GM21447 (cell line): ENCODE measurements around the gene TEX51.

Source experiments
- ATAC-seq: cut with Tn5 transposase; IDR thresholded peaks from one replicate; pipeline ENCODE4 v1.9.1; 2021; ENCODE audit not compliant: unreplicated experiment

Gene TEX51

DNA sequence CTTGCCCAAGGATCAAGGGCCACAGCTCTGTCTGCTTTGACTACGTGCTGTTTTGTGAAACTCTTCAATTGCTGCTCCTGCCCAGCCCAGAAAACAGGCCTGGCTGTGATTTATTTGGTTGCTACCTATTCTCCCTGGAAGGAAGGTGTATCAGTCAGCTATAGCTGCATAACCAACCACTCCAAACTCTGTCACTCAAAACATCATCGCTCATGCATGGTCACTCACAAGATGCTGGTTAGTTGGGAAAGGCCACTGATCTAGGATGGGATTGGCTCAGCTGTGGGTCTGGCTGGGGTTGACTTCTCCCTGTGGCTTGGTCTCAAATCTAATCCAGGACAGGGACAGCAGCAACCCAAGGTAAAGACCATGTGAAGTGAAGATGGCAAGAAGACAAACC lies 14.6 kb downstream of the TEX51 start:
- ATAC-seq = no peak

DNA sequence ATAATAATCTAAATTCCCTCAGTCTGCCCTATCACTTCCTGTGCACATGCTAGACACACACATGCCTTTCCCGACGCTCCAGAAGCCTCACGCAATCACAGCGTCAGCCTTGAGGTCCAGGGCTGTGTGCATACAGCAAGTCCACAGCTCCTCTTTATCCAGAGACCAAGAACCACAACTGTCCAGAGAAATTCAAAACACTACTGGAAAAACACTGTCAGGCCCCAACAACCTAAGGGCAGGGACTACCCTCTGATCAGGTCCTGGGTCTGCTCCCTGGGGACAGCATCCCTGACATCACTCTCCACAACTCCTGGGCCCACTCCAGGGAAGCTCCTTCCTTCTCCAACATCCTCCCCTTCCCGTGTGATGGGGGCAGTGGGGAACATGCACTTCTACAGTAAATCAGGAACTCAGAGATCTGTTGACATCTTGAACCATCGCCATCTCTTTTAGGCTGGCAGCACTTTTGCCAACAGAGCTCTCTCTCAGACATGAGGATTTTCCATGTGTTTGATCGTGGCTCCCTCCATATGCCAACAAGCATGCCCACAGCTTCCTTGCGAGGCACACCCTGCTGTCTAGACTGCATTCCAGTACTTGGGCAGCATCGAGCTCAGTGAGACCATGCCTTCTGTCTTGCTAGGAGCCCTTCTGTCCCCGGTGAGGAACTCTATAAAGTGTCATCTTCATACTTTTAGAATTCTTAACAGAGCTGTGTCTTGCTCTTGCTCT lies 15.4 kb downstream of the TEX51 start:
- no peak for ATAC-seq

DNA sequence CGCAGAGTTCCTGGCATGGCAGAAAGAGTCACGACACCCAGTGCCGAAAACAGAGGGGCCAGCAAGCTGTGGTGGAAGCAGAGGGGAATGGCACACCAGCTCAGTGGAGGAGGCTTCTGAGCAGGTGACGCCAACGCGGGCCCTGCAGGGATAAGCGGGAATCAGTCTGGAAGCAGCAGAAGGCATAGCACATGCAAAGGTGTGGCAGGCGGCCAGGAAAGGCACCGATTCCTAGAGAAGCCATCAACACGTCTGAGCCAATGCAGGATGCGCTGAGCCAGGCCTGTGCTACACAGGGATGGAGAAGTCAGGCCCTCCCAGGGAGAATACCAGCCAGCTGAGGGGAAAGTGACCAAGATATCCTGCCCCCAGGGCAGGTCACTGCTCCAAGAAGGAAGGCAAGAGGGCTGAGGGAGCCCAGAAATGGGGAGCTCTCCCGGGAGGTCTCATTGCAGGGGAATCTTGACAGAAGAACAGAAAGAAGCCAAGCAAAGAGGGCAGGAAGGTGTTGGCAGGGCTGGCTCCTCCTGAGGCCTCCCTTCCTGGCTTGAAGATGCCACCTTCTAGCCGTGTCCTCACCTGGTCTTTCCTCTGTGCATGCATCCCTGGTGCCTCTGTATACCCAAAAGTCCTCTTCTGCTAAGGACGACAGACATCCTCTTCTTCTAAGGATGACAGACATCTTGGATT lies 16.3 kb downstream of the TEX51 start:
- ATAC-seq = no peak

DNA sequence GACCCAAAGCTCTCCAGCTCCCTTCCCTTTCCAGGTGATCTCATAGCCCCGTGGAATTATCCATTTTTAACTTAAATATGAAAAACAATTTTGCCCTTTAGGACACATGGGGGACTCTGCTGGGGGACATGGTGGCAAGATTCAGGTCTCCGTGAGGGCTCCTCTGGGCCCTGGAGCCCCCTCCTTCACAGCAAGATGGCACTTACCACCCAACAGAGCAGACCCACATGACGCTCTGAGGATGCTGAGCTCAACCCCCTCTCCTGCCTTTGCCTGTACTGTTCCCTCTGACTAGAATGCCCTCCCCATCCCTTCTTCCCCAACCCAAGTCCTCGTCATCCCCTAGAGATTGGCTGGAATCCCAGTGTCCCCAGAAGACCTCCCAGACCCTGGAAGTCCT lies 17.2 kb downstream of the TEX51 start:
- no peak for ATAC-seq

DNA sequence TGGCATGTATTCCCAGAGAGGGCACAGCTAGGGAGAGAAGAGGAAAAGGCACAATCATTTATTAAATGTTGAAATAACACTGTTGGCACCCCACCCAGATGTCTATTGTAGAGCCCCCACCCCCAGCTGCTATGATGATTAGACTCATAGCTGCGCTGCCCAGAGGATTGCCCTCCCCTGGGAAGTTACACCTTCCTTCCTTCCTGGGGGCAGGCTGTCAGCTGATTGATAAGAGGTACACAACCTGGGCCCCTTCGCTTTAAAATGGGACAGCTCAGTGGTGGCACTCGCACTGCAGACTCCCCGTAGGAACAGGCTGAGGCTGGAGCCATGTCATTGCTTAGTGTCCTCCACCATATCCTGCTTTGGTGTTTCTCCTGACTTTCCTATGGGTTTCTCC lies 18.1 kb downstream of the TEX51 start:
- no peak for ATAC-seq

DNA sequence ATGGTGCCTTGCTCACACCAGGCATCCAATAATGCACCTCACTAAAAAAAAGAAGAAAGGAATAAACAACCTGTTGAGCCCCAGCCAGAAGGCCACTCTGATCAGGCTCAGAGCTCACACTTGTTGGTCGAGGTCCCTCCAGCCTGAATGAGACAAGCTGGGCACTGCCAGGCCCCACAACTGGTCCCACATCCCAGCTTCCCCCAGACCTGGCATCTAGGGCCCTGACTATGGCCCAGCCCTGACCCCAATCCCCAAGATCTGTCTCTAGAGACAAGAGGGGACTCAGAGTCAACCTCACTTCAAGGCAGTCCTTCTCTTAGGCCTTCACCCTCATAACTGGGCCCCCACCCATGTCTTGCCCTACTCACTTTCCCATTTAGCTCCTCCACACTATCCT lies 22.4 kb downstream of the TEX51 start:
- ATAC-seq = no peak

DNA sequence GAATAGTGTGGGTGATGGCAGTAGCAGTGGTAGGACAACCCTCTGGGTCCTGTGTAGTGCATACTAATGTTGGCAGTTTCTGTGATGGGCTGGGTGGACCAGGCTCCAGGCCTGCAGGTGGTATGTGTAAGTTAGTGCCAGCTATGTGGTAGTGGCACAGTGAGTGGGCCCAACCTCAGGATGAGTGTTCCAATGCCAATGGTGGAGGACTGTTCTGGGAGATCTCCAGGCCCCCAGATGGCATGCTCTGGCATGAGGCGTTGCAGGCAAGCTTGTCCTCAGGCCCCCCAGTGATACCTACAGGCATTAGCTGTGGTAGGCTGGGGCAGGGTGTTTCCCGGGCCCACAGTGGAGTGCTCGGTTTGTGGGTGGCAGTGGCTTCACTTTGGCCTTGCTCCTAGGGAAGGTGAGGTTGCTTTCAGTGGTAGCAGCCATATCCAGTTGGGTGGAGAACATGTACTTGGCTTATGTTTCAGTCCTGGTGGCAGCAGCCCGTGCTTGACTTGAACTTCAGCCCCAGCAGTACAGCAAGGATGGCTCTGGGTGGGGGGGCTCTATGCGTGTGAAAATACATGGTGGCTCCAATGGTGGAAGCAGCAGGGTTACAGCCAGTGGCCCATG lies 32.4 kb downstream of the TEX51 start:
- ATAC-seq = no peak

DNA sequence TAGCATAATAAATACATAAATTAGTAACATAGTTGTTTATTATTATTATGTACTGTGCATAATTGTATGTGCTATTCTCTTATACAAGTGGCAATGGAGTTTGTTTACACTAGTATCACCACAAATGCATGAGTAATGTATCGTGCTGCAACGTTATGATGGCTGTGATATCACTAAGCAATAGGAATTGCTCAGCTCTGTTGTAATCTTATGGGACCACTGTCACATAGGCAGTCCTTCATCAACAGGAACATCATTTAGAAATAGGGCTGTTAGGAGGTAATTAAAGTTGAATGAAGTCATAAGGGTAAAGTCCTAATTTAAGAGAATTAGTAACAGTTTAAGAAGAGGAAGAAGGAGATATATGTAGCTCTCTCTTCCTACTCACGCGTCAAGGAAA lies 33.8 kb downstream of the TEX51 start:
- ATAC-seq = no peak

DNA sequence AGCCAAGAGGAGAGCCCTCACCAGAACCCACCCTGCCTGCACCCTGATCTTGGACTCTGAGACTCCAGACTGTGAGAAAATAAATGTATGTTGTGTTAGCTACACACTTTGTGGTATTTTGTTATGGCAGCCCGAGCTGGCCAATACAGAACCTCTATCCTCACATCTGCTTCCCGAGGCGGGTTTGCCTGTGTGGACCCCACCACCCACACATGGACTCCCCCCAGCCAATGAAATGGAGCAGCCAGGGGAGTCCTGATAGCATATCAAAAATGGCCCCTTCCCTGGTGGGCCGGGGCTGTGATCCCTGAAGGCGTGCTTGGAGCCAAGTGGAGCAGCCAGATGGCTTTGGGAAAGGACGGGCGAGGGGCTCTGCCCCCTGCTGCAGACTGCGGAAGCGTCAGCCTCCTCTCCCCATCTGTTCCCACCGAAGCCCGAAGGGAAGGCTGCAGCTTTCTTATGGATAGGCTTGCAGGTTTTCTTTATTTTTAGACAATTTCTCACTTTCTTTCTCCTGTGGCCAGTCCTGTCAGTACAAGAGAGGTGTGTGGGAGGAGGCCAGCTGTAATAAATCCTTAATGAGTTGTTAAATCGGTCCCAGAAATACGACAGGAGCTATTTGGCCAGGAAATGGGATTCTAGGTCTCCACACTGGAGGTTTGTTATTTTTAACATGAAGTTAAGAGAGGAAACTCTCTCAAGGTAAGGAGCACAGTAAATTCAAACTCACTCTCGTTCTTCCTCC lies 34.4 kb downstream of the TEX51 start:
- ATAC-seq = no peak

DNA sequence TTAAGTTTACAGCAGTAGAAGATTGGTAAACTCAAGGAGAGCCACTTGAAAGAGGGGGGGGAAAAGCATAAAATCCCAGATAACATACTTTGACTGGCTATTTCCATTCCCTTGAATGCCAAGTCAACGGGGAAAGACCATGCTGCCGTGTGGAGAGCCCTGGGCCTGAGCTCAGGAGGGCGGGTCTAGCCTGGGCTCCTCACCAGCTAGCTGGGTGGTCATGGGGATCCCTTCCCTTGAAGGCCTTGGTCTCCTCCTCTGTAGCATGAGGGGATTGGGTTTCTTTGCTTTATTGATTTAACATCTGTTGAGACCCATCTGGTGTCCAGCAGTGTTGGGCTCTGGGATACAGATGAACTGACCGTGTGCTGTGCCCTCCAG lies 35.0 kb downstream of the TEX51 start:
- ATAC-seq = no peak

DNA sequence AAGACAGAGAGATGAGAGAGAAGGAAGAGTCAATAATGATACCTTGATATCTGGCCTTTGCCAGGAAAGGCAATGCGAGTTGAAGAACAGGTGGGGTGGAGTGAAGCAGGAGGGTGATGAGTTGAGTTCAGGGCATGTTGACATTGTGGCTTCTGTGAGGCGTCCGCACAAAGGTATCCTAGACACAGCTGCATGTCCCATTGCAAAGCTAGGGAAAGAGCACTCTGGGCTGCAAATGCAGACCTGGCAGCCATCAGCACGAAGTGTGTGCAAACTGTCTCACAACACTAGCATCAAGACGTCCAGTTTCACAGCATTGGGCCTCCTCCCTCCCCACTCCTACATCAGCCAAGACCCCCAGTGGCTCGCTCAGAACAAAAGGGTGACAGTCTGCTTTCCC lies 36.1 kb downstream of the TEX51 start:
- no peak for ATAC-seq

DNA sequence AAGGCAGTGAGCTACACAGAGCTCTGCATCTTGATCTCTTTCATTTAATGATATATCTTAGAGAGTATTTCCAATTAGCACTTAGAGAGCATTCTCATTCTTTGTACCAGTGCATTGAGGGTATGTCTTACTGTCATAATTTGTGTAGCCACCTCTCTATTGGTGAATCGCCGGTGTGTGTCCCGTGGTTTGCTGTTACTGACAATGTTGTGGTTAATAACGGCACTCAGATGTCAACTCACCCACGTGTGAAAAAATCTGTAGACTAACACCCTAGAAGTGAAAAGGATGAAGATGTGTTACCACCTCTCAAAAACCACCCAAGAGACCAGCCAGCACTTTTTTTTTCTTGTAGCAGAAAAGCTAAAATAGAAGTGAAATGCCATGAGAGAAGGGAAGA lies 37.1 kb downstream of the TEX51 start:
- ATAC-seq = no peak

DNA sequence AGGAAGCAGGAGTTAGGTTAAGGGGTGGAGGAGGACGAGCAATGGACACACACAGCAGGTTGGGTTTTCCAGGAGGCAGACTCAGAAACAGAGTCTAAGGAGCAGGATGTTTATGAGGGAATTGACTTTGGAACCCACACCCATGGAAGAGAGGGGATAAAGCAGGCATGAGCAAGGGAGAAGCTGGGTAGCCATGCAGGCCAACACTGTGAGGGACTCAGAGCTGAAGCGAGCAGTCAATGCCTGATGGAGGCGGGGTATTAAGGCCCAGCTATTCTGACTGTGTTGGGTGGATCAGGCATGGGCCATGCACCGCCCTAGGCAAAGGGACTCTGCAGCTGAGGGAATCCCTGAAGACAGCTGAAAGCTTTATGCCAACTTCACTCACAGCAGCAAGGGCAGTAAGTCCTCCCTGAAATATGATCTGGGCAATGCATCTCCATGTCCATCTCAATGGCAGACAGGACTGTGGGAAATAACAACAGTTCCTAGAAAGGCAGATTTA lies 37.6 kb downstream of the TEX51 start:
- ATAC-seq = no peak

DNA sequence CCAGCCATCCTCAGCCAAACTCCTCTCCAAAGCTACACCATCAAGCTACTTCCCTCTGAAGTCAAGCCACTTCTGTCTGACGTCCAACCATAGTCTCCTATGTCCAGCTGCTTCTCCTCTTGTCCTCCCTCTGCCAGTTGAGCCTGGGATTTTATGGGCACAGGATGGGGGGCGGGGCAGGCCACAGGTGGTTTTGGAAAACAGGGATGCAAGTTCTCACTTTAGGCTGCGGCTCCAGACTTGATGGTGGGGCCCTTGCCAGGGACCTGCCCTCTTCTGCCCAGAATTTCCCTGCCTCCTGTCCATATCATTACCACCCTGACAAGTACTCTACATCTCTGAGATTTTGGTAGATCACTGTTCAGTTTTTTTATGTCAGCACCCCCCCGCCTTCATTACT lies 41.6 kb downstream of the TEX51 start:
- no peak for ATAC-seq

DNA sequence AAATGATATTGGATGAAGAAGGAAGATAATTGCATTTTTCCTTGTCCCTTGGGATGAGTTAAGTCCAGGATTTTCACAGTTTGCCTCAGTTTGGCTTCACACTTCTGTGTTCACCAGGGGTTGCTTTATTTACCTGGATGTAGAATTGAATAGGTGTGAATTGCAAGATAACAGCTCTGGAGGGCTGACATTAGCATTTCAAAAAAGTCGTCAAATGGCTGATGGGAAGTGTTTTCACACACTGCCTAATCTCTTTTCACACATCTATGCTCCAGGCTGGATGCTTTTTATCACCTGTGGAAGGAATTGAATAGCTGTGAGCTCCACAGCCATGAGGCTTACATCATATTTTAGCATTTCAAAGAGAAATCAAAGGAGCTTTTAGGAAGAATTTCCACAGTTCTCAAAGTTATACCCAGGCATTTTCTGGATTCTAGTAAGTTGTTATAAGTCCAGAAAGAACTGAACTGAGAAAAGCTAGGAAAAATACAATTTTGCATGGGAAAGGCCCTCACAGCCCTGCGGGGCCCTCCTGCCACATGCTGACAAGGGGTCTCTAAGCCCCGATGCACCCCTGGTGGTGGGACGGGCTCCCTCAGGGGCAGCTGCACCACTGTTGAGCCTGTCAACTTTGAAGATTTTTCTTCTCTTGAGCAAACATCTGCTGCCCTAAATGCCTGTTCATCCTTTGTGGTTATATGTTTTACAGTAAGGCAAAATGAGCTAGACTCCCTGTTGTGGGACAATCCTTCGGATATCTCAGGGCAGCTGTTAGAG lies 43.9 kb downstream of the TEX51 start:
- ATAC-seq = no peak

DNA sequence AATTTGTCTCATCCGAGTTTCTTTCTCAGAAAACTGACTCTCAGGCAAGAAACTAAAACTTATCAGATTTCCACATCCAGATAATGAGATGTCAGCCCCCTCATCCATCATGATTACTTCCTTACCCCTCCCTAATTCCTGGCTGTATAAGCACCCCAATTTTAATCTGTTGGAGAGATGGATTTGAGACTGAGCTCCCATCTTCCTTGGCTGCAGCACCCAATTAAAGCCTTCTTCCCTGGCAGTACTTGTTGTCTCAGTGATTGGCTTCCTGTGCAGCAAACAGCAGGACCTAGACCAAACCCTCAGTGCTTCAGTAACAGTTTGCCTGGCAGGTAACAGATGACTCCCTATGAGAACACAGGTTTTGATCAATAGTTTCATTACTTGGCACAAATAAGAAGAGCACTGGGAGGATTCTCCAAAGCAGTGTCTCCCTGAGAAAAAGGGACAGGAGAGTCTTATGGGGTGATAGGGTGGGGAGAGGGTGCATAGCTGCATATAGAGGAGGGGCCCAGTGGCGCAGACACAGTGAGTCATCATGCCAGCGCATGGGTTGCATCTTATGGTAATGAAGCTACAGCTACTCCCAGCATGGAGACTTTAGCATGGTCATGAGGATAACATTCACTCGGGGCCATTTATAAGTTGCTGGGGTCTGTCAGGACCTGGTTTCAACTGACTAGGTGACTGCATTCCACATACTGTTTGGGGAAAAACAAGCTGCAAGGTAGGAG lies 45.1 kb downstream of the TEX51 start:
- ATAC-seq = no peak

DNA sequence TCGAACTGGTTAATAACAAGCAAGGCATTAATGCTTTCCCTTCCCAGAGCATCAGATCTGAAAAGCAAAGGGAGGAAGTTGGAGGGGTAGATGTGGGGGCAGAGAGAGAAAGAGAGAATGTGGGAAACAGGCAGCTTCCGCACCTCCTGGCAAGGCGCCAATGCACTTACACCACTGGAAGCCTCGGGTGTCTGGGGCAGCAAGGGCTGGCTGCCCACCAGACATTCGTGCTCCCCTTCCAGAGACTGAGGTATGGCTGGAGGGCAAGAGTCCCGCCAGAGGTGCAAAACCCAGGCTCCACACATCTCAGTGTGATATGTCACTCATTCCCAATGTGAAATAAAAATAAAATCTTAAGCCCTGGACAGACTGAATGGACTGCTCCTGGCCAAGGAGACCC lies 46.4 kb downstream of the TEX51 start:
- ATAC-seq = no peak

DNA sequence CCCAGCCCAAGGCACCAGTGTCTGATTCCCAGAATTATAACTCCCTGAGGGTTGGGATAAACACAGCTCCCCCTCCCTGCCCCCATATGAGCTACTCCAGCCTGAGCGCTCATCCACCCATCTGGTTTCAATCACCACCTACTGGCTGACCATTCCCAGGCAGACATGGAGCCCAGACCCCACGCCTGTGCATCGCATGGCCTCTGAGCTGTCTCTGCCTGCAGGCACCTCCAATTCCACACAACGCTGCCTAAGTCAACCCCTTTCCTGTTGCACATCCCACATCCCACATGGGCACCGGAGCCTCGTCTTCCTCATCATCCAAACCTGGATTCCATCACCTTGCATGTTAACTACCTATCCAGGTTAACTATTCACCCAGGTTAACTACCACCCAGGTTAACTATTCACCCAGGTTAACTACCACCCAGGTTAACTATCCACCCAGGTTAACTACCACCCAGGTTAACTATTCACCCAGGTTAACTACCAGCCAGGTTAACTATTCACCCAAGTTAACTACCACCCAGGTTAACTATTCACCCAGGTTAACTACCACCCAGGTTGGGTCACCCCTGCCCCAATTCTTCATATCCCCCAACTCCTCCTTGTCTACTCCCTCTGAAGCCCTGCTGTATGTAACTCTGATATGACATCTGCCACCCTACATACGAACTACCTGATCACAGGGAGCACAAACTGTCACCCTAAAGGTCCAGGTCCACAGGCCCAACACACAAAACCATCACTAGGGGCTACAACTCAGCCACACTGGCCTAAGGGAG lies 47.8 kb downstream of the TEX51 start:
- ATAC-seq = no peak

DNA sequence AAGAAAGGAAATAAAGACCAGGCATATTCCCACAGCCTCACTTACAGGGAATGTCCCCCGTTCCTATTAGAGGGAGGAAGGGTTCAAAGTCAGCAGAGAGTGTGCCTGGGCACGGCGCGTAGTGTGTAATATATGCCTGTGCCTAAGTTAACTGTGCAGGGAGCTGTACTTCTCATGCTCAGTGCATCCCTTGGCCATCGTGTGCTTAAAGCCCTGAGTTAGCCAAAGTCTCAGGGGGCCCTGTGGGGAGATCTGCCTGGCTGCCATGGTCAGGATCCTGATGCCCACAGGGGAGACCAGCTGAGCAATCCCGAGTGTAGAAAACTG lies 48.4 kb downstream of the TEX51 start:
- no peak for ATAC-seq

DNA sequence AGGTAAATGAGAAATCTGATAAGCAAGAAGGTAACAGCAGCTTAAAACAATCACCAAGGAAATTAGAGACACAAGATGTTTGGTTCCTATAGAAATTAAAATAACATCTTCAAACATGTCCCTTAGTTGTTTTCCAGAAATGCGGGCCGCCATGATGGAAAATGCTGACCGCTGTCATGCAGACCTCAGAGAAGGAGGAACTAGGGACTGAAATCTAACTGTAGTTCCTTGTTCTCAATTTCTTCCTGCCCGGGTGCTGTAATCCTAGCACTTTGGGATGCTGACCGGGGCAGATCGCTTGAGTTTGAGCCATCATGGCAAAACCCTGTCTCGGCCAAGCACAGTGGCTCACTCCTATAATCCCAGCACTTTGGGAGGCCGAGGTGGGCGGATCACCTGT lies 51.1 kb downstream of the TEX51 start:
- ATAC-seq = no peak
